ENCODE results near the gene EGFL7.

The EGFL7 gene

DNA sequence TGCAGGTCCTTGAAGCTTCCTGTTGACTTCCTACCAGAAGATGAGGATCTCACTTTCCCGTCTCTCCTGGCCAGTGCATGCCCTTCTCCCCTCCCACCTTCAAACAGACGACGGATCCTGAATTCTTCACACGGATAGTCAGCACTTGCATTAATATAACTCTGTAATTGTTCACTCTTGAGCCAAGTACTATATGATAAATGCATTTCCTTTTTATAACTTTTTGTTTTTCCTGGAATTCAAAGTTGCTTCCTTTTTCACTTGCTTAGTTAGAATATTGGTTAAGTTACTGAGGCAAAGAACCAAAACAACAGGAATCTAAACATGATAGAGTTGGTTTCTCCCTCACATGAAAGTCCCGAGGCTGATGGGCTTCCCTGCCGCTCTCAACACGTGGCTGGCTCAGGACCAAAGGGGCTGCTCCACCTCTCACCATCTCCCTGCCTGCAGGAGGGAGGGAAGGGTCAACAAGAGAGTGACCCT, 20.2 kb upstream of the EGFL7 start:
- TF ChIP-seq HOXA7 (CRISPR knock-in tag; IDR thresholded peaks at IDR 0.05; ENCODE audit: borderline replicate concordance) = no peak
- Histone ChIP-seq H3K4me1 (ENCODE audit: control insufficient read depth, insufficient read depth, low read length) (no peaks in the 10 kb centered on the region), H3K9me3 (ENCODE audit: control insufficient read depth, insufficient read depth, low read depth, low read length) (no peaks in the 10 kb centered on the region), H3K4me3 (ENCODE audit: low read depth, low read length) (no peak overlapping the region), H3K36me3 (ENCODE audit: control insufficient read depth in 2 of 2, insufficient read depth in 1 of 2, low read length in 2 of 2) (no peaks in the 10 kb centered on the region), H3K27ac (ENCODE audit: extremely low read depth, low read depth, low read length) (no peak overlapping the region)
- POLR2A ChIA-PET = no interaction called here
- CTCF ChIA-PET = interaction anchor here (0.5 to 3.7 kb wide), 8 partner anchors 11 to 185 kb away, joined by 3 to 37 read pairs (median 4); no protein-coding TSS in a partner anchor

DNA sequence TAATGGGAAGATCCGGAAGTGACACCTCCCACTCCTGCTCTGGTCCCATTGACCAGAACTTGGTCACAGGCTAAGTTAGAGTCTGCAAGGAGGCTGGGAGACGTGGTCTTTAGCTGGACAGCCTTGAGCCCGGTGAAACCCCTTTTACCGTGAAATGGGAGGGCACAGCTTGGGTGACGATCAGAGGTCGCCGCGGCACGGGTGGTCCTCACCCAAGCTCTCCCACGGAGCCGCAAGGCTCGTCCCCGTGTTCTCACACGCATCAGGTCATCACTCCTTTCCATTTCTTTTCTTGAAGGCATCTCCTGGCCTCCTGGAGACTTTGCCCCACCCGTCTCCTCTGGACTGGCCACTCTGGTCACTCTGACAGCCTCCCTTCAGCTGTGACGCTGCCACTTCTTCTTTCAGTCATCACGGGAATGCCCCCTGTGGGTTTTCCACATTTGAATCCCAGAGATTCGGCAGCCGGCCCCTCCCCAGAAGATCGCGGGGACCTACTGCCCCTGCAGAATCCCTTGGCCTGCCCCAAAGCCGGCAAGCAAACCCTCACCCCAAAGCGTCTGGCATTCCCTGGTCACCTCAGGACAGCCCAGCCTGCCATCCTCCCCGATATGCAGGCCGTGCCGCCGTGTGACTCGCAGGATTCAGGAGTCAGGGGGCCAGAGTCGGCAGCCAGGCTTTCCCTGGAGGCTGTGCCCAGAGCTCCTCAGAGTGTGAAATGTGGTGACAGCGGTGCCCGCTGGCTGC, 18.9 kb upstream of the EGFL7 start:
- 0 out of 2 replicates have a peak, but pooled peaks have one; percentile 21 for TF ChIP-seq ZNF341 (tag by site-specific recombination; IDR thresholded peaks at IDR 0.05; ENCODE audit: low read depth)
- no peak for TF ChIP-seq ZNF664 (tag by site-specific recombination; IDR thresholded peaks at IDR 0.05)
- H3K9me3 ChIP-seq (ENCODE audit: control insufficient read depth, insufficient read depth, low read depth, low read length) = no peaks in the 10 kb centered on the region
- no peak overlapping the region for H3K4me3 ChIP-seq (ENCODE audit: low read depth, low read length)
- CTCF ChIA-PET = interaction anchor here (0.6 to 3.7 kb wide), 14 partner anchors 9 to 345 kb away, joined by 3 to 37 read pairs (median 3); no protein-coding TSS in a partner anchor
- POLR2A ChIA-PET = interaction anchor here (0.7 kb wide), 1 partner anchor 174 kb away, joined by 3 read pairs; no protein-coding TSS in a partner anchor
- H3K36me3 ChIP-seq (ENCODE audit: control insufficient read depth in 2 of 2, insufficient read depth in 1 of 2, low read length in 2 of 2) = no peaks in the 10 kb centered on the region
- H3K4me1 ChIP-seq (ENCODE audit: control insufficient read depth, insufficient read depth, low read length) = no peaks in the 10 kb centered on the region
- no peak overlapping the region for H3K27ac ChIP-seq (ENCODE audit: extremely low read depth, low read depth, low read length)

- H3K4me3 ChIP-seq (ENCODE audit: low read depth, low read length) = no peak overlapping the region
- H3K4me1 ChIP-seq (ENCODE audit: control insufficient read depth, insufficient read depth, low read length) = no peaks in the 10 kb centered on the region
- ChIA-PET POLR2A (interaction anchor here (0.7 kb wide), 1 partner anchor 175 kb away, joined by 3 read pairs; no protein-coding TSS in a partner anchor), CTCF (interaction anchor here (0.6 to 3.7 kb wide), 10 partner anchors 9 to 198 kb away, joined by 3 to 37 read pairs (median 3); no protein-coding TSS in a partner anchor)
- H3K36me3 ChIP-seq (ENCODE audit: control insufficient read depth in 2 of 2, insufficient read depth in 1 of 2, low read length in 2 of 2) = no peaks in the 10 kb centered on the region
- TF ChIP-seq SALL2 (tag by site-specific recombination; IDR thresholded peaks at IDR 0.05; ENCODE audit: borderline replicate concordance) (no peak), SP3 (tag by site-specific recombination; IDR thresholded peaks at IDR 0.05) (peak; percentile 34; the same call in 1 of the 2 replicates), KLF1 (tag by site-specific recombination; IDR thresholded peaks at IDR 0.05) (peak; percentile 97; the same call in 1 of the 2 replicates), ZNF830 (tag by site-specific recombination; IDR thresholded peaks at IDR 0.05; ENCODE audit: low read depth) (no peak), KLF9 (tag by site-specific recombination; IDR thresholded peaks at IDR 0.05; ENCODE audit: low read depth) (peak; percentile 90; the same call in 1 of the 2 replicates), ZFHX2 (tag by site-specific recombination; conservative IDR thresholded peaks at IDR 0.05) (peak; percentile 42; the same call in 1 of the 2 replicates), ZBTB1 (tag by site-specific recombination; IDR thresholded peaks at IDR 0.05) (no peak), ZNF335 (tag by site-specific recombination; conservative IDR thresholded peaks at IDR 0.05) (0 out of 2 replicates have a peak, but pooled peaks have one; percentile 6), GLIS1 (tag by site-specific recombination; IDR thresholded peaks at IDR 0.05) (peak; percentile 77), ZNF16 (tag by site-specific recombination; IDR thresholded peaks at IDR 0.05; ENCODE audit: low read depth) (no peak)
- H3K27ac ChIP-seq (ENCODE audit: extremely low read depth, low read depth, low read length) = no peak overlapping the region
- H3K9me3 ChIP-seq (ENCODE audit: control insufficient read depth, insufficient read depth, low read depth, low read length) = no peaks in the 10 kb centered on the region
Observed at GRCh38 chr9:136644343-136644592, 18.4 kb upstream of the EGFL7 start.

DNA sequence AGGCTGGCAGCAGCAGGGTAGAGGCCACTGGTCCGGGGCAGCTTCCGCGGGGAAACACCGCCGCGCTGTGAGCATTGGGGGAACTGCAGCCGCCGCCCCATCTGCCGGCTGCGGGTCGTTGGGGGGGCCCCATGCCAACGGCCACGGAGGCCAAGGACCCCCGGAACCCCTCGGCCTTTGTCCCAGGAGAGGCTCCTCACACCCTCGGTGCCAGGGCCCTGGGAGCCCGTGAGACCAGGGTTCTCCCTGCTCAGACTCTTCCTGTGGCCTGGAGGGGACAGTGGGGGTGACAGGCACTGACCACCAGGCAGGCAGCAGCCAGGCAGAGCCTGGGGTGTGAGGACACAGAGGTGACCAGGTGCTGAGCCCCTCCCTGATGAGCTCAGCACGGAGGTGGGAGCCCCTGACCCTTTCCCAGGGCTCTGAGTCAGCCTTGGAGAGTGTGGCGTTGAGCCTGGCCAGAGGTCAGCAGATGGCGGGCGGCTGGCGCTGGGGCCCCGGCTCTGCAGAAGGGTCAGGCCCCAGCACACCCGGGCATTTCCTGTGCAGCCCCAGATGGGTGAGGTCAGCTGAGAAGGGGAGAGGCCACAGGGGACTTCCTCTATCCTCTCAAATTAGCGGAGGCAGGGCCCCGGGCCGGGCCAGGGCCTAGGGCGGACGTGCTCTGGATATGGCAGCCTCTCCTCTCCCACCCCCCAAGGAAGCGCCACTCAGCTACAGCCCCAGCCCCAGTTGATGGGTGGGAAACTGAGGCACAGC, 17.9 kb upstream of the EGFL7 start:
- ChIA-PET CTCF (interaction anchor here (0.6 to 3.7 kb wide), 13 partner anchors 10 to 458 kb away, joined by 3 to 37 read pairs (median 3); no protein-coding TSS in a partner anchor), POLR2A (no interaction called here)
- H3K36me3 ChIP-seq (ENCODE audit: control insufficient read depth in 2 of 2, insufficient read depth in 1 of 2, low read length in 2 of 2) = no peaks in the 10 kb centered on the region
- no peak overlapping the region for H3K4me3 ChIP-seq (ENCODE audit: low read depth, low read length)
- H3K27ac ChIP-seq (ENCODE audit: extremely low read depth, low read depth, low read length) = no peak overlapping the region
- no peaks in the 10 kb centered on the region for H3K4me1 ChIP-seq (ENCODE audit: control insufficient read depth, insufficient read depth, low read length)
- no peaks in the 10 kb centered on the region for H3K9me3 ChIP-seq (ENCODE audit: control insufficient read depth, insufficient read depth, low read depth, low read length)
- no peak for TF ChIP-seq ZNF239 (tag by site-specific recombination; IDR thresholded peaks at IDR 0.05)
- no peak for TF ChIP-seq ZNF707 (tag by site-specific recombination; IDR thresholded peaks at IDR 0.05)
- TF ChIP-seq ZBTB26 (tag by site-specific recombination; optimal IDR thresholded peaks at IDR 0.05) = no peak
- TF ChIP-seq OSR2 (tag by site-specific recombination; IDR thresholded peaks at IDR 0.05) = peak; percentile 40; the same call in 1 of the 2 replicates
- no peak for TF ChIP-seq ZNF529 (tag by site-specific recombination; IDR thresholded peaks at IDR 0.05; ENCODE audit: insufficient replicate concordance)
- TF ChIP-seq ZNF274 (IDR thresholded peaks at IDR 0.05; ENCODE audit: low read length) = no peak
- no peak for TF ChIP-seq ZNF274 (tag by site-specific recombination; IDR thresholded peaks at IDR 0.05; ENCODE audit: borderline replicate concordance)
- TF ChIP-seq ZNF473 (tag by site-specific recombination; IDR thresholded peaks at IDR 0.05) = no peak
- TF ChIP-seq ZNF10 (tag by site-specific recombination; IDR thresholded peaks at IDR 0.05) = no peak
- no peak for TF ChIP-seq ZNF169 (tag by site-specific recombination; IDR thresholded peaks at IDR 0.05)
- TF ChIP-seq ZNF155 (tag by site-specific recombination; IDR thresholded peaks at IDR 0.05) = no peak
- no peak for TF ChIP-seq ZNF558 (tag by site-specific recombination; IDR thresholded peaks at IDR 0.05)
- no peak for TF ChIP-seq ZNF501 (tag by site-specific recombination; IDR thresholded peaks at IDR 0.05)
- TF ChIP-seq ZNF202 (tag by site-specific recombination; IDR thresholded peaks at IDR 0.05; ENCODE audit: borderline replicate concordance) = no peak
- peak; percentile 93; the same call in 1 of the 2 replicates for TF ChIP-seq KLF16 (tag by site-specific recombination; IDR thresholded peaks at IDR 0.05)

Measured in HEK293 (cell line).